ENCODE data around the gene OCEL1.

- TF ChIP-seq CTCF (IDR thresholded peaks at IDR 0.05) (no peak), POLR2A (IDR thresholded peaks at IDR 0.05) (no peak)
Observed at GRCh38 chr19:17197666-17198065, 28.4 kb upstream of the OCEL1 start.
